HepG2 (cell line): ENCODE data around the gene CFL1. TPM values are rescaled to one million over a fixed set of nuclear protein-coding genes. Genes with fewer than 3 reads are reported as not detected.

Experiments used
- FOXC1 ChIP-seq: sonication (generic); formaldehyde crosslinking; IDR thresholded peaks from 2 replicates; pipeline ENCODE4 v1.8.0; 2022; ENCODE audit warnings: mild to moderate bottlenecking, missing genetic modification reagents, borderline replicate concordance
- HNRNPUL1 ChIP-seq: fragments of 200-400 bp; formaldehyde crosslinking; IDR thresholded peaks from 2 replicates; pipeline ENCODE4 v1.6.1; 2017; ENCODE audit warnings: low read depth, mild to moderate bottlenecking, low read length, moderate library complexity
- JUNB ChIP-seq: sonication (generic); formaldehyde crosslinking; IDR thresholded peaks from 2 replicates; pipeline ENCODE4 v1.8.0; 2022; ENCODE audit warnings: missing genetic modification reagents, mild to moderate bottlenecking, borderline replicate concordance
- KDM1A ChIP-seq: IDR thresholded peaks from 2 replicates; pipeline ENCODE4 v1.6.1; 2016; ENCODE audit warnings: missing compliant biosample characterization
- KLF15 ChIP-seq: sonication (generic); formaldehyde crosslinking; IDR thresholded peaks from 2 replicates; pipeline ENCODE4 v1.8.1; 2023; ENCODE audit warnings: borderline replicate concordance, mild to moderate bottlenecking, inconsistent platforms, missing genetic modification reagents, mixed read lengths
- MEIS2 ChIP-seq: sonication (generic); formaldehyde crosslinking; IDR thresholded peaks from 2 replicates; pipeline ENCODE4 v1.9.0; 2021; ENCODE audit warnings: mild to moderate bottlenecking, missing genetic modification reagents
- NR2C2 ChIP-seq: sonication (generic); formaldehyde crosslinking; IDR thresholded peaks from 2 replicates; pipeline ENCODE4 v1.4.0; 2020; ENCODE audit warnings: missing genetic modification reagents, mild to moderate bottlenecking, moderate library complexity, borderline replicate concordance
- POLR2A ChIP-seq, 2 experiments: IDR thresholded peaks; 2 replicates each; pipeline ENCODE4 v1.6.1; 2011; ENCODE audit warnings: low read depth in 2 of 2, low read length in 2 of 2, mild to moderate bottlenecking in 1 of 2, moderate library complexity in 1 of 2; ENCODE audit not compliant: insufficient read depth in 1 of 2
- RCOR2 ChIP-seq: IDR thresholded peaks from 2 replicates; pipeline ENCODE4 v1.6.1; 2016; ENCODE audit warnings: missing biosample characterization, missing genetic modification reagents
- SAFB2 ChIP-seq: sonication (generic); formaldehyde crosslinking; IDR thresholded peaks from 2 replicates; pipeline ENCODE4 v1.5.1; 2020; ENCODE audit warnings: missing genetic modification reagents, low read depth, mild to moderate bottlenecking, borderline replicate concordance
- SMAD1 ChIP-seq: sonication (generic); formaldehyde crosslinking; IDR thresholded peaks from 2 replicates; pipeline ENCODE4 v1.4.0; 2020; ENCODE audit warnings: missing genetic modification reagents, low read depth, mild to moderate bottlenecking, borderline replicate concordance
- SP5 ChIP-seq: IDR thresholded peaks from 2 replicates; pipeline ENCODE4 v1.6.1; 2016; ENCODE audit warnings: low read depth, borderline replicate concordance
- SRSF9 ChIP-seq: fragments of 200-400 bp; formaldehyde crosslinking; IDR thresholded peaks from 2 replicates; pipeline ENCODE4 v1.6.1; 2018; ENCODE audit warnings: borderline replicate concordance, mild to moderate bottlenecking, low read depth, low read length; ENCODE audit not compliant: insufficient read depth, poor library complexity, severe bottlenecking
- ZBTB26 ChIP-seq: IDR thresholded peaks from 2 replicates; pipeline ENCODE4 v1.6.1; 2016; ENCODE audit warnings: missing compliant biosample characterization, missing genetic modification reagents, borderline replicate concordance
- ZBTB37 ChIP-seq: sonication (generic); formaldehyde crosslinking; IDR thresholded peaks from 2 replicates; pipeline ENCODE4 v1.4.0; 2020; ENCODE audit warnings: mild to moderate bottlenecking, missing genetic modification reagents
- ZBTB4 ChIP-seq: sonication (generic); formaldehyde crosslinking; IDR thresholded peaks from 2 replicates; pipeline ENCODE4 v1.4.0; 2020; ENCODE audit warnings: missing genetic modification reagents, mild to moderate bottlenecking, borderline replicate concordance
- ZBTB42 ChIP-seq: sonication (generic); formaldehyde crosslinking; IDR thresholded peaks from 2 replicates; pipeline ENCODE4 v1.5.0; 2020; ENCODE audit warnings: mild to moderate bottlenecking, missing genetic modification reagents
- ZEB1 ChIP-seq: IDR thresholded peaks from 2 replicates; pipeline ENCODE4 v1.6.1; 2012; ENCODE audit warnings: mild to moderate bottlenecking, low read depth, inconsistent platforms; ENCODE audit not compliant: insufficient replicate concordance
- ZFAT ChIP-seq: sonication (generic); formaldehyde crosslinking; conservative IDR thresholded peaks from 2 replicates; pipeline ENCODE4 v1.8.1; 2023; ENCODE audit warnings: missing genetic modification reagents, inconsistent platforms
- ZNF232 ChIP-seq: sonication (generic); formaldehyde crosslinking; IDR thresholded peaks from 2 replicates; pipeline ENCODE4 v1.4.0; 2020; ENCODE audit warnings: missing genetic modification reagents, borderline replicate concordance
- ZNF441 ChIP-seq: sonication (generic); formaldehyde crosslinking; IDR thresholded peaks from 2 replicates; pipeline ENCODE4 v1.7.0; 2021; ENCODE audit warnings: missing genetic modification reagents, borderline replicate concordance
- ZNF562 ChIP-seq: sonication (generic); formaldehyde crosslinking; IDR thresholded peaks from 2 replicates; pipeline ENCODE4 v1.8.0; 2022; ENCODE audit warnings: missing genetic modification reagents, borderline replicate concordance
- ZSCAN25 ChIP-seq: sonication (generic); formaldehyde crosslinking; IDR thresholded peaks from 2 replicates; pipeline ENCODE4 v1.8.0; 2022; ENCODE audit warnings: mild to moderate bottlenecking, missing genetic modification reagents
- polyA plus RNA-seq, 8 experiments: library from polyadenylated mRNA; depleted of rRNA in 3 of 8; stranded (reverse) in 7 of 8; unstranded in 1 of 8; fragments of >200 nt; fragmentation: Illumina TruSeq in 4 of 8; extraction: Trizol in 4 of 8; gene quantifications; 2 replicates each; pipeline versions ENCODE4 v1.2.1 to v1.2.3, GENCODE V29; 2011 to 2016; ENCODE audit warnings: low read depth in 4 of 8, missing spikeins in 1 of 8, mixed read lengths in 1 of 8; ENCODE audit not compliant: insufficient read depth in 1 of 8
- total RNA-seq, 5 experiments: library from RNA; depleted of rRNA; stranded (reverse); fragments of >200 nt; fragmentation: Illumina TruSeq; extraction: Trizol; gene quantifications; 2 replicates each; pipeline ENCODE4 v1.2.3, GENCODE V29; 2016; ENCODE audit warnings: low read depth in 1 of 5

Gene CFL1
- total and polyA plus RNA-seq, 2 of the 13 experiments (the other 11 are each of a cell fraction or from before 2014, with no cell fraction given): 379 to 383 TPM

- TF ChIP-seq ZBTB4: no peak
- TF ChIP-seq MEIS2 (CRISPR knock-in tag): peak; percentile 75; the same call in 1 of the 2 replicates
- peak; percentile 84 for TF ChIP-seq FOXC1 (CRISPR knock-in tag)
- peak; percentile 24; the same call in 1 of the 2 replicates for TF ChIP-seq KLF15 (CRISPR knock-in tag)
- TF ChIP-seq HNRNPUL1: no peak
- TF ChIP-seq ZSCAN25 (CRISPR knock-in tag): no peak; the same call in 1 of the 2 replicates
- no peak for TF ChIP-seq SRSF9
- no peak for TF ChIP-seq ZNF562 (CRISPR knock-in tag)
- peak; percentile 0; the same call in 1 of the 2 replicates for TF ChIP-seq ZNF232 (CRISPR knock-in tag)
- TF ChIP-seq SMAD1 (CRISPR knock-in tag): no peak
- no peak for TF ChIP-seq ZNF441 (CRISPR knock-in tag)
- TF ChIP-seq SP5 (CRISPR knock-in tag): peak; percentile 34; the same call in 1 of the 2 replicates
- TF ChIP-seq NR2C2: peak; percentile 91
- peak; percentile 75; the same call in 1 of the 2 replicates for TF ChIP-seq SAFB2
- peak; percentile 23 for TF ChIP-seq ZEB1
- no peak for TF ChIP-seq ZBTB37 (CRISPR knock-in tag)
- 0 out of 2 replicates have a peak, but pooled peaks have one; percentile 49 for TF ChIP-seq RCOR2 (CRISPR knock-in tag)
- TF ChIP-seq KDM1A: no peak
- TF ChIP-seq ZFAT (CRISPR knock-in tag): no peak
- TF ChIP-seq ZBTB26 (CRISPR knock-in tag): no peak
- peak; percentile 90; the same call in 1 of the 2 replicates for TF ChIP-seq ZBTB42 (CRISPR knock-in tag)
- peak in 1 of 2 experiments; percentile 52; a peak in 1 of 4 replicates for TF ChIP-seq POLR2A (IDR thresholded peaks at IDR 0.05; ENCODE audit: insufficient read depth in 1 of 2, low read depth in 2 of 2, low read length in 2 of 2)
- TF ChIP-seq JUNB (CRISPR knock-in tag): no peak
Observed at GRCh38 chr11:65860278-65861164, 2.5 kb upstream of the CFL1 start, which contains the start of gene MUS81 (continued).
